ENCODE data around the gene MDK. TPM values are rescaled to one million over a fixed set of nuclear protein-coding genes. Genes with fewer than 3 reads are reported as not detected.
A peak's percentile ranks its signal among the peaks of the same experiment; 100 is the strongest.

MDK gene
- total and polyA plus RNA-seq, 4 donors: 2.3 to 41.8 (median 13.5) TPM

GRCh38 chr11:46367244-46367915, 14.1 kb upstream of the MDK start:
- H3K9me3 ChIP-seq (ENCODE audit: control insufficient read depth in 4 of 4, low read length in 3 of 4): no peaks in the 10 kb centered on the region
- peak; percentile 76 for DNase-seq (ENCODE audit: low spot score)
- H3K4me3 ChIP-seq (ENCODE audit: low read depth in 1 of 3, low read length in 3 of 3): no peak overlapping the region
- 53% methylated on average over 32 of the region's 32 CpGs for WGBS
- TF ChIP-seq CTCF (IDR thresholded peaks at IDR 0.05; ENCODE audit: low read depth, low read length, missing input control) (peak; percentile 69), RAD21 (IDR thresholded peaks at IDR 0.05) (peak; percentile 64 to 74), EGR1 (IDR thresholded peaks at IDR 0.05; ENCODE audit: low read depth in 2 of 2) (no peak), MAX (IDR thresholded peaks at IDR 0.05) (no peak)
- H3K9ac ChIP-seq (ENCODE audit: low read depth in 1 of 2, low read length in 2 of 2): no peak overlapping the region
- no peaks in the 10 kb centered on the region for H3K27me3 ChIP-seq (ENCODE audit: control insufficient read depth in 4 of 4, insufficient read depth in 4 of 4, low read length in 3 of 4)
- H3K4me1 ChIP-seq (ENCODE audit: control insufficient read depth in 4 of 4, insufficient read depth in 4 of 4, low read length in 3 of 4): peaks cover 0 to 12% (median 6%) of the 10 kb centered on the region in 4 donors
- H3K36me3 ChIP-seq (ENCODE audit: control insufficient read depth in 4 of 4, insufficient read depth in 3 of 4, low read depth in 1 of 4, low read length in 3 of 4): peaks cover 0 to 18% (median 7%) of the 10 kb centered on the region in 4 donors
- no peak overlapping the region for H3K27ac ChIP-seq (ENCODE audit: low read depth in 1 of 2, low read length in 2 of 2)

- 71% methylated on average over 12 of the region's 12 CpGs for whole genome bisulfite sequencing
- Histone ChIP-seq H3K9me3 (ENCODE audit: control insufficient read depth in 4 of 4, low read length in 3 of 4) (no peaks in the 10 kb centered on the region), H3K4me3 (ENCODE audit: low read depth in 1 of 3, low read length in 3 of 3) (no peak overlapping the region), H3K27me3 (ENCODE audit: control insufficient read depth in 4 of 4, insufficient read depth in 4 of 4, low read length in 3 of 4) (no peaks in the 10 kb centered on the region), H3K27ac (ENCODE audit: low read depth in 1 of 2, low read length in 2 of 2) (no peak overlapping the region), H3K36me3 (ENCODE audit: control insufficient read depth in 4 of 4, insufficient read depth in 3 of 4, low read depth in 1 of 4, low read length in 3 of 4) (peaks cover 0 to 21% (median 7%) of the 10 kb centered on the region in 4 donors), H3K4me1 (ENCODE audit: control insufficient read depth in 4 of 4, insufficient read depth in 4 of 4, low read length in 3 of 4) (peaks cover 0 to 10% (median 3%) of the 10 kb centered on the region in 4 donors), H3K9ac (ENCODE audit: low read depth in 1 of 2, low read length in 2 of 2) (no peak overlapping the region)
- TF ChIP-seq HNF4G (IDR thresholded peaks at IDR 0.05): no peak
- TF ChIP-seq FOXA1 (IDR thresholded peaks at IDR 0.05): no peak
- TF ChIP-seq FOXA2 (IDR thresholded peaks at IDR 0.05): no peak
- TF ChIP-seq ZBTB33 (IDR thresholded peaks at IDR 0.05): no peak
- TF ChIP-seq NR2F2 (IDR thresholded peaks at IDR 0.05): no peak
- TF ChIP-seq YY1 (IDR thresholded peaks at IDR 0.05): no peak
- DNase-seq (ENCODE audit: low spot score): no peak
Measured at GRCh38 chr11:46367916-46368267, 13.6 kb upstream of the MDK start.

GRCh38 chr11:46369458-46370152, 11.9 kb upstream of the MDK start:
- Histone ChIP-seq H3K9me3 (ENCODE audit: control insufficient read depth in 4 of 4, low read length in 3 of 4) (no peaks in the 10 kb centered on the region), H3K36me3 (ENCODE audit: control insufficient read depth in 4 of 4, insufficient read depth in 3 of 4, low read depth in 1 of 4, low read length in 3 of 4) (peaks cover 0 to 28% (median 10%) of the 10 kb centered on the region in 4 donors), H3K4me1 (ENCODE audit: control insufficient read depth in 4 of 4, insufficient read depth in 4 of 4, low read length in 3 of 4) (peaks cover 0 to 4% (median 0%) of the 10 kb centered on the region in 4 donors), H3K9ac (ENCODE audit: low read depth in 1 of 2, low read length in 2 of 2) (no peak overlapping the region), H3K27ac (ENCODE audit: low read depth in 1 of 2, low read length in 2 of 2) (no peak overlapping the region), H3K4me3 (ENCODE audit: low read depth in 1 of 3, low read length in 3 of 3) (no peak overlapping the region), H3K27me3 (ENCODE audit: control insufficient read depth in 4 of 4, insufficient read depth in 4 of 4, low read length in 3 of 4) (no peaks in the 10 kb centered on the region)
- 81% methylated on average over 25 of the region's 25 CpGs for WGBS
- DNase-seq (ENCODE audit: low spot score): no peak
- TF ChIP-seq RXRA (IDR thresholded peaks at IDR 0.05): no peak
- no peak for TF ChIP-seq JUND (IDR thresholded peaks at IDR 0.05)
- no peak for TF ChIP-seq FOXA2 (IDR thresholded peaks at IDR 0.05)
- no peak for TF ChIP-seq EGR1 (IDR thresholded peaks at IDR 0.05; ENCODE audit: low read depth in 2 of 2)
- peak; percentile 72 for TF ChIP-seq CTCF (IDR thresholded peaks at IDR 0.05; ENCODE audit: low read depth, low read length, missing input control)
- TF ChIP-seq SP1 (IDR thresholded peaks at IDR 0.05): no peak
- TF ChIP-seq GABPA (IDR thresholded peaks at IDR 0.05 in 1 of 2, conservative IDR thresholded peaks at IDR 0.05 in 1 of 2): no peak
- TF ChIP-seq ZBTB33 (IDR thresholded peaks at IDR 0.05): no peak
